Ishikawa (cell line): Measurements from ENCODE around the gene IGF1R.

Source experiments
- CEBPB ChIP-seq: IDR thresholded peaks from 2 replicates; pipeline ENCODE4 v1.6.1; 2012
- EP300 ChIP-seq: IDR thresholded peaks from 2 replicates; pipeline ENCODE4 v1.6.1; 2012; ENCODE audit warnings: borderline replicate concordance
- FOXM1 ChIP-seq: IDR thresholded peaks from 2 replicates; pipeline ENCODE4 v1.6.1; 2012; ENCODE audit warnings: low read depth, borderline replicate concordance
- MAX ChIP-seq: IDR thresholded peaks from 2 replicates; pipeline ENCODE4 v1.6.1; 2012
- TAF1 ChIP-seq: IDR thresholded peaks from 2 replicates; pipeline ENCODE4 v1.6.1; 2012; ENCODE audit warnings: low read depth, mild to moderate bottlenecking
- TEAD4 ChIP-seq: IDR thresholded peaks from 2 replicates; pipeline ENCODE4 v1.6.1; 2012
- USF1 ChIP-seq: IDR thresholded peaks from 2 replicates; pipeline ENCODE4 v1.6.1; 2012
- ZBTB7A ChIP-seq: IDR thresholded peaks from 2 replicates; pipeline ENCODE4 v1.6.1; 2012; ENCODE audit warnings: low read depth

GRCh38 chr15:98898122-98898521 lies 249.8 kb downstream of the IGF1R start:
- TF ChIP-seq TAF1 (no peak), MAX (no peak), TEAD4 (no peak), EP300 (no peak), FOXM1 (no peak), USF1 (no peak), ZBTB7A (no peak), CEBPB (no peak)
